ENCODE results near the gene PTPRM.

- TF ChIP-seq CTCF (IDR thresholded peaks at IDR 0.05 in 2 of 3, conservative IDR thresholded peaks at IDR 0.05 in 1 of 3; ENCODE audit: borderline replicate concordance in 1 of 3, insufficient read depth in 1 of 3, low read depth in 2 of 3, low read length in 2 of 3) (no peak), POLR2A (IDR thresholded peaks at IDR 0.05; ENCODE audit: borderline replicate concordance, extremely low read depth, insufficient read depth, insufficient read length) (no peak), REST (IDR thresholded peaks at IDR 0.05; ENCODE audit: low read depth) (no peak), ATF3 (IDR thresholded peaks at IDR 0.05) (no peak), EZH2 (IDR thresholded peaks at IDR 0.05) (no peak), YY1 (IDR thresholded peaks at IDR 0.05; ENCODE audit: extremely low read depth, insufficient replicate concordance, low read depth, low read length) (no peak), CEBPB (IDR thresholded peaks at IDR 0.05; ENCODE audit: low read depth) (no peak), SIN3A (IDR thresholded peaks at IDR 0.05; ENCODE audit: low read depth) (no peak), POLR2AphosphoS5 (IDR thresholded peaks at IDR 0.05; ENCODE audit: low read depth, low read length) (no peak), SP1 (IDR thresholded peaks at IDR 0.05; ENCODE audit: low read depth) (no peak), ZNF274 (IDR thresholded peaks at IDR 0.05; ENCODE audit: low read depth, low read length) (no peak)
Measured at GRCh38 chr18:8217051-8217564, 650.0 kb downstream of the PTPRM start.

All from HCT116 (cell line).